IMR-90 (cell line): ENCODE data around the gene GNG8. TPM values are rescaled to one million over a fixed set of nuclear protein-coding genes. Genes with fewer than 3 reads are reported as not detected.

ENCODE experiments used
- ATAC-seq: fragments of 200-7000 bp; cut with Tn5 transposase; 2 replicates; pipeline ENCODE4 v1.9.1; 2020; ENCODE audit warnings: low read depth, mild to moderate bottlenecking, moderate library complexity
- BruUV-seq: library from RNA; stranded (reverse); fragments of 400-500 nt; replicated peaks from 2 replicates; lab custom pipeline; 2021; lab: Mats Ljungman, UMichigan
- CTCF ChIA-PET: fragments of 300-600 bp; formaldehyde crosslinking; extraction: SDS; loops from one replicate; lab custom pipeline; 2021; ENCODE audit warnings: antibody characterized with exemption; lab: Yijun Ruan, JAX
- POLR2A ChIA-PET: fragments of 300-600 bp; sonication (Branson Sonifier 250); formaldehyde crosslinking; loops from one replicate; lab custom pipeline; 2022; ENCODE audit warnings: antibody characterized with exemption; ENCODE audit not compliant: unreplicated experiment; lab: Charles Lee
- DNase-seq: peaks from one replicate; pipeline ENCODE4 v3.0.0; 2013
- H2AFZ ChIP-seq: replicated peaks from 2 replicates; pipeline ENCODE3; 2013; ENCODE audit warnings: low read length, mild to moderate bottlenecking; ENCODE audit not compliant: poor library complexity
- H2AK5ac ChIP-seq: 2 replicates; pipeline ENCODE4 v1.6.1; 2013; ENCODE audit warnings: low read depth, low read length, inconsistent platforms
- H2AK9ac ChIP-seq: replicated peaks from 2 replicates; pipeline ENCODE3; 2013; ENCODE audit warnings: mild to moderate bottlenecking, low read depth, low read length, moderate library complexity; ENCODE audit not compliant: poor library complexity
- H2BK120ac ChIP-seq: 2 replicates; pipeline ENCODE4 v1.6.1; 2013; ENCODE audit warnings: low read depth, low read length, inconsistent platforms
- H2BK15ac ChIP-seq: 3 replicates; pipeline ENCODE4 v1.6.1; 2013; ENCODE audit warnings: low read depth, low read length, inconsistent platforms
- H2BK20ac ChIP-seq: 2 replicates; pipeline ENCODE4 v1.6.1; 2013; ENCODE audit warnings: low read depth, mild to moderate bottlenecking, inconsistent platforms, low read length, moderate library complexity
- H2BK5ac ChIP-seq: 2 replicates; pipeline ENCODE4 v1.6.1; 2013; ENCODE audit warnings: mild to moderate bottlenecking, low read depth, low read length, inconsistent platforms; ENCODE audit not compliant: poor library complexity, severe bottlenecking
- H3K14ac ChIP-seq: replicated peaks from 2 replicates; pipeline ENCODE4 v1.6.1; 2013; ENCODE audit warnings: low read depth, low read length, inconsistent platforms
- H3K18ac ChIP-seq: 2 replicates; pipeline ENCODE4 v1.6.1; 2013; ENCODE audit warnings: low read depth, low read length, control low read depth
- H3K23ac ChIP-seq: 2 replicates; pipeline ENCODE4 v1.6.1; 2013; ENCODE audit warnings: low read depth, low read length, inconsistent platforms
- H3K27ac ChIP-seq: 2 replicates; pipeline ENCODE4 v1.5.1; 2013; ENCODE audit warnings: mild to moderate bottlenecking, control low read depth, low read length; ENCODE audit not compliant: insufficient read depth
- H3K27me3 ChIP-seq: 2 replicates; pipeline ENCODE4 v1.6.1; 2013; ENCODE audit warnings: low read length; ENCODE audit not compliant: control insufficient read depth, insufficient read depth
- H3K36me3 ChIP-seq: 2 replicates; pipeline ENCODE4 v1.6.1; 2013; ENCODE audit warnings: low read length, mixed read lengths; ENCODE audit not compliant: control insufficient read depth, insufficient read depth
- H3K4ac ChIP-seq: 2 replicates; pipeline ENCODE4 v1.6.1; 2013; ENCODE audit warnings: low read depth, low read length, inconsistent platforms
- H3K4me1 ChIP-seq: 2 replicates; pipeline ENCODE4 v1.6.1; 2013; ENCODE audit warnings: low read length, mixed read lengths; ENCODE audit not compliant: control insufficient read depth, insufficient read depth
- H3K4me2 ChIP-seq: 2 replicates; pipeline ENCODE4 v1.6.1; 2013; ENCODE audit warnings: low read depth, mild to moderate bottlenecking, control low read depth, low read length, moderate library complexity
- H3K4me3 ChIP-seq: 2 replicates; pipeline ENCODE4 v1.5.1; 2013; ENCODE audit warnings: low read depth, mild to moderate bottlenecking, control low read depth, low read length, moderate library complexity; ENCODE audit not compliant: insufficient read depth
- H3K56ac ChIP-seq: 2 replicates; pipeline ENCODE4 v1.6.1; 2013; ENCODE audit warnings: low read length, inconsistent platforms; ENCODE audit not compliant: insufficient read depth; ENCODE audit errors: extremely low read depth
- H3K79me1 ChIP-seq, 2 experiments: 2 replicates each; pipeline ENCODE4 v1.6.1; 2013; ENCODE audit warnings: low read length in 2 of 2, inconsistent platforms in 1 of 2, low read depth in 1 of 2
- H3K9ac ChIP-seq: 2 replicates; pipeline ENCODE4 v1.6.1; 2013; ENCODE audit warnings: low read depth, low read length, control low read depth
- H3K9me1 ChIP-seq: 2 replicates; pipeline ENCODE4 v1.6.1; 2013; ENCODE audit warnings: low read length, inconsistent platforms; ENCODE audit not compliant: insufficient read depth
- H3K9me3 ChIP-seq: 2 replicates; pipeline ENCODE4 v1.6.1; 2013; ENCODE audit warnings: low read length; ENCODE audit not compliant: control insufficient read depth, insufficient read depth
- H4K20me1 ChIP-seq: 2 replicates; pipeline ENCODE4 v1.6.1; 2013; ENCODE audit warnings: low read length, inconsistent platforms; ENCODE audit not compliant: insufficient read depth
- H4K5ac ChIP-seq: 2 replicates; pipeline ENCODE4 v1.6.1; 2013; ENCODE audit warnings: mild to moderate bottlenecking, low read depth, low read length, control low read depth
- H4K8ac ChIP-seq, 2 experiments: 2 replicates each; pipeline ENCODE4 v1.6.1; 2013; ENCODE audit warnings: low read depth in 2 of 2, low read length in 2 of 2, control low read depth in 1 of 2, inconsistent platforms in 1 of 2
- H4K91ac ChIP-seq: 2 replicates; pipeline ENCODE4 v1.6.1; 2013; ENCODE audit warnings: low read depth, low read length, inconsistent platforms; ENCODE audit not compliant: insufficient read depth
- BHLHE40 ChIP-seq: fragments of 150-350 bp; IDR thresholded peaks from 2 replicates; pipeline ENCODE4 v1.6.1; 2016; ENCODE audit warnings: mild to moderate bottlenecking, low read depth, low read length
- CEBPB ChIP-seq: IDR thresholded peaks from 2 replicates; pipeline ENCODE4 v1.6.1; 2012; ENCODE audit warnings: low read depth, low read length, improper control_type of control experiment
- CHD1 ChIP-seq: IDR thresholded peaks from 2 replicates; pipeline ENCODE4 v1.6.1; 2012; ENCODE audit warnings: low read depth, low read length, improper control_type of control experiment
- CTCF ChIP-seq: conservative IDR thresholded peaks from 2 replicates; pipeline ENCODE4 v1.5.1; 2012; ENCODE audit warnings: mild to moderate bottlenecking, low read depth, low read length, improper control_type of control experiment
- ELK1 ChIP-seq: fragments of 150-350 bp; IDR thresholded peaks from 2 replicates; pipeline ENCODE4 v1.6.1; 2016; ENCODE audit warnings: low read depth, mild to moderate bottlenecking, low read length, moderate library complexity, borderline replicate concordance
- FOS ChIP-seq: fragments of 150-350 bp; IDR thresholded peaks from 2 replicates; pipeline ENCODE4 v1.6.1; 2016; ENCODE audit warnings: low read depth, low read length
- MAFK ChIP-seq: IDR thresholded peaks from 2 replicates; pipeline ENCODE4 v1.6.1; 2012; ENCODE audit warnings: low read depth, low read length, improper control_type of control experiment
- MAZ ChIP-seq: IDR thresholded peaks from 2 replicates; pipeline ENCODE4 v1.6.1; 2012; ENCODE audit warnings: low read depth, mild to moderate bottlenecking, low read length, improper control_type of control experiment, moderate library complexity, borderline replicate concordance
- MXI1 ChIP-seq: IDR thresholded peaks from 2 replicates; pipeline ENCODE4 v1.6.1; 2012; ENCODE audit warnings: low read depth, mild to moderate bottlenecking, low read length, moderate library complexity, borderline replicate concordance
- NFE2L2 ChIP-seq: fragments of 150-350 bp; IDR thresholded peaks from 2 replicates; pipeline ENCODE4 v1.6.1; 2016; ENCODE audit warnings: low read depth, mild to moderate bottlenecking, low read length
- POLR2A ChIP-seq: IDR thresholded peaks from 2 replicates; pipeline ENCODE4 v1.6.1; 2012; ENCODE audit warnings: mild to moderate bottlenecking, low read depth, low read length
- RAD21 ChIP-seq: IDR thresholded peaks from 2 replicates; pipeline ENCODE4 v1.6.1; 2012; ENCODE audit warnings: low read length, improper control_type of control experiment
- RCOR1 ChIP-seq: IDR thresholded peaks from 2 replicates; pipeline ENCODE4 v1.6.1; 2012; ENCODE audit warnings: mild to moderate bottlenecking, low read length, improper control_type of control experiment; ENCODE audit not compliant: insufficient replicate concordance
- RFX5 ChIP-seq: IDR thresholded peaks from 2 replicates; pipeline ENCODE4 v1.8.0; 2012; ENCODE audit warnings: low read depth, mild to moderate bottlenecking, low read length, moderate library complexity
- SMC3 ChIP-seq: fragments of 150-350 bp; IDR thresholded peaks from 2 replicates; pipeline ENCODE4 v1.6.1; 2016; ENCODE audit warnings: low read depth, mild to moderate bottlenecking, antibody characterized with exemption, low read length, moderate library complexity
- WGBS, 2 experiments: methylation state at CpG; one replicate each; pipeline versions ENCODE4 v1.1.5 to v1.1.7; 2013; ENCODE audit warnings: missing lambda C conversion rate in 2 of 2; ENCODE audit not compliant: insufficient read length in 1 of 2; ENCODE audit errors: extremely low coverage in 2 of 2; 5-methylcytosine and 5-hydroxymethylcytosine counted together
- dilution Hi-C: fragments of 300-500 bp; cut with HindIII; formaldehyde crosslinking; loops from one replicate; pipeline ENCODE4 v1.14.3; 2018; ENCODE audit warnings: low sequenced_read_pairs; ENCODE audit not compliant: unreplicated experiment
- in situ Hi-C: fragments of 300-500 bp; cut with MboI; formaldehyde crosslinking; loops from 3 replicates; pipeline ENCODE4 v1.14.3; 2019; ENCODE audit warnings: low sequenced_read_pairs, inconsistent platforms, mixed read lengths
- intact Hi-C: fragments of 100-400 bp; cut with micrococcal nuclease; formaldehyde crosslinking; loops from 2 replicates; pipeline ENCODE4 v1.10.0; 2022
- polyA plus RNA-seq, 3 experiments: library from polyadenylated mRNA; depleted of rRNA; stranded (reverse); fragments of >200 nt; gene quantifications; 2 replicates each; pipeline ENCODE4 v1.2.3, GENCODE V29; 2012; ENCODE audit warnings: low replicate concordance in 1 of 3
- total RNA-seq: library from RNA; depleted of rRNA; stranded (reverse); fragments of >200 nt; gene quantifications from 2 replicates; pipeline ENCODE4 v1.2.3, GENCODE V29; 2012
- TF ChIP-seq, protein P1 (sequence below): fragments of 150-350 bp; IDR thresholded peaks from 2 replicates; pipeline ENCODE4 v1.6.1; 2017; ENCODE audit warnings: mild to moderate bottlenecking, antibody characterized with exemption, low read length, low read depth

GNG8 gene
- total and polyA plus RNA-seq, 2 of the 4 experiments (the other 2 are of a cell fraction) = not detected

- ChIA-PET CTCF (no interaction called here), POLR2A (no interaction called here)
- H3K36me3 ChIP-seq = no peaks in the 10 kb centered on the region
These were observed 1.9 kb downstream of the GNG8 start for GRCh38 chr19:46634045-46634655.

More at GRCh38 chr19:46634045-46634655, 1.9 kb downstream of the GNG8 start:
- in situ Hi-C loops (no loop called here), dilution Hi-C loops (no loop called here), intact Hi-C loops (no loop called here)
- Histone ChIP-seq H2AK9ac (no peak overlapping the region), H3K56ac (no peak overlapping the region), H4K5ac (no peak overlapping the region), H3K14ac (no peak overlapping the region), H2BK5ac (no peak overlapping the region), H3K23ac (no peak overlapping the region), H2BK120ac (no peak overlapping the region), H3K27me3 (no peaks in the 10 kb centered on the region; the same call in 1 of the 2 replicates), H3K9me1 (no peaks in the 10 kb centered on the region), H4K91ac (no peak overlapping the region), H3K4me1 (peaks cover 13% of the 10 kb centered on the region), H2AK5ac (peak overlapping the region; percentile 96), H3K4me3 (0 out of 2 replicates have a peak overlapping the region, but pooled peaks have one; percentile 17), H3K9me3 (no peaks in the 10 kb centered on the region), H3K18ac (no peak overlapping the region), H3K9ac (peak overlapping the region; percentile 29; the same call in 1 of the 2 replicates), H2AFZ (peak overlapping the region; percentile 76), H3K79me1 (no peaks in the 10 kb centered on the region), H3K4me2 (no peak overlapping the region; the same call in 1 of the 2 replicates), H4K8ac (peak overlapping the region in 1 of 2 experiments; percentile 25; a peak in 1 of 4 replicates), H4K20me1 (peaks cover 4% of the 10 kb centered on the region; the same call in 1 of the 2 replicates), H3K4ac (no peak overlapping the region), H2BK15ac (no peak overlapping the region), H2BK20ac (no peak overlapping the region), H3K27ac (no peak overlapping the region)
- no TSS peak for BruUV-seq
- DNase-seq = peak; percentile 64
- no peak for TF ChIP-seq CEBPB
- no peak for TF ChIP-seq ELK1
- no peak for TF ChIP-seq RCOR1
- TF ChIP-seq MAZ = no peak; the same call in 1 of the 2 replicates
- TF ChIP-seq CTCF = no peak
- no peak for TF ChIP-seq FOS
- TF ChIP-seq, protein P1, sequence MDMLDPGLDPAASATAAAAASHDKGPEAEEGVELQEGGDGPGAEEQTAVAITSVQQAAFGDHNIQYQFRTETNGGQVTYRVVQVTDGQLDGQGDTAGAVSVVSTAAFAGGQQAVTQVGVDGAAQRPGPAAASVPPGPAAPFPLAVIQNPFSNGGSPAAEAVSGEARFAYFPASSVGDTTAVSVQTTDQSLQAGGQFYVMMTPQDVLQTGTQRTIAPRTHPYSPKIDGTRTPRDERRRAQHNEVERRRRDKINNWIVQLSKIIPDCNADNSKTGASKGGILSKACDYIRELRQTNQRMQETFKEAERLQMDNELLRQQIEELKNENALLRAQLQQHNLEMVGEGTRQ = no peak
- TF ChIP-seq MXI1 = no peak
- TF ChIP-seq POLR2A = no peak
- no peak for TF ChIP-seq NFE2L2
- no peak for TF ChIP-seq MAFK
- TF ChIP-seq CHD1 = no peak
- TF ChIP-seq RAD21 = no peak
- TF ChIP-seq BHLHE40 = no peak
- no peak for TF ChIP-seq RFX5
- no peak for TF ChIP-seq SMC3
- peak; percentile 56 for ATAC-seq
- WGBS, 2 experiments = 56% methylated on average over 15 of the region's 38 CpGs; no CpG with 5 or more reads in 1 of the 2 experiments
